ENCODE results near the gene NTM.

The NTM gene

GRCh38 chr11:131867457-131868257 is 497.2 kb downstream of the NTM start:
- CTCF ChIA-PET, result interaction anchor here (0.5 to 3.0 kb wide), 39 partner anchors 9 to 1197 kb away, joined by 3 to 33 read pairs (median 4); no protein-coding TSS in a partner anchor

GRCh38 chr11:131868629-131869507 is 498.5 kb downstream of the NTM start:
- no peak overlapping the region for H3K27ac ChIP-seq (ENCODE audit: extremely low read depth, low read depth, low read length)
- ChIA-PET POLR2A (interaction anchor here (0.6 kb wide), 1 partner anchor 1866 kb away, joined by 7 read pairs; the partner anchor contains the start of gene PRDM10), CTCF (interaction anchor here (0.6 to 3.0 kb wide), 27 partner anchors 12 to 1195 kb away, joined by 3 to 33 read pairs (median 6); no protein-coding TSS in a partner anchor)
- no peaks in the 10 kb centered on the region for H3K36me3 ChIP-seq (ENCODE audit: control insufficient read depth in 2 of 2, insufficient read depth in 1 of 2, low read length in 2 of 2)
- H3K9me3 ChIP-seq (ENCODE audit: control insufficient read depth, insufficient read depth, low read depth, low read length), result no peaks in the 10 kb centered on the region
- H3K4me1 ChIP-seq (ENCODE audit: control insufficient read depth, insufficient read depth, low read length), result no peaks in the 10 kb centered on the region; the same call in 1 of the 2 replicates
- TF ChIP-seq ZNF138 (tag by site-specific recombination; IDR thresholded peaks at IDR 0.05; ENCODE audit: borderline replicate concordance), result no peak
- TF ChIP-seq GFI1B (tag by site-specific recombination; IDR thresholded peaks at IDR 0.05), result no peak
- TF ChIP-seq MYNN (tag by site-specific recombination; IDR thresholded peaks at IDR 0.05; ENCODE audit: borderline replicate concordance), result no peak
- no peak for TF ChIP-seq ZNF639 (tag by site-specific recombination; IDR thresholded peaks at IDR 0.05)
- no peak for TF ChIP-seq SP7 (tag by site-specific recombination; IDR thresholded peaks at IDR 0.05)
- no peak for TF ChIP-seq ZNF549 (tag by site-specific recombination; IDR thresholded peaks at IDR 0.05)
- no peak for TF ChIP-seq BCL11B (tag by site-specific recombination; IDR thresholded peaks at IDR 0.05; ENCODE audit: low read depth)
- no peak for TF ChIP-seq ZNF521 (tag by site-specific recombination; IDR thresholded peaks at IDR 0.05)
- H3K4me3 ChIP-seq (ENCODE audit: low read depth, low read length), result no peak overlapping the region

More at GRCh38 chr11:131867457-131868257, 497.2 kb downstream of the NTM start:
- TF ChIP-seq MZF1 (tag by site-specific recombination; IDR thresholded peaks at IDR 0.05; ENCODE audit: borderline replicate concordance), result no peak
- TF ChIP-seq ZBTB1 (tag by site-specific recombination; IDR thresholded peaks at IDR 0.05), result no peak
- no peak for TF ChIP-seq SCRT2 (tag by site-specific recombination; IDR thresholded peaks at IDR 0.05)
- no peak for TF ChIP-seq ELK4 (IDR thresholded peaks at IDR 0.05; ENCODE audit: borderline replicate concordance, low read depth, low read length)
- peak; percentile 67 for TF ChIP-seq ZNF654 (tag by site-specific recombination; IDR thresholded peaks at IDR 0.05; ENCODE audit: low read depth)
- TF ChIP-seq ZBTB17 (tag by site-specific recombination; IDR thresholded peaks at IDR 0.05), result no peak
- TF ChIP-seq ZNF341 (tag by site-specific recombination; IDR thresholded peaks at IDR 0.05; ENCODE audit: low read depth), result 0 out of 2 replicates have a peak, but pooled peaks have one; percentile 19
- no peak for TF ChIP-seq ZNF558 (tag by site-specific recombination; IDR thresholded peaks at IDR 0.05)
- no peak; the same call in 1 of the 2 replicates for TF ChIP-seq ZNF239 (tag by site-specific recombination; IDR thresholded peaks at IDR 0.05)
- TF ChIP-seq ZNF248 (tag by site-specific recombination; IDR thresholded peaks at IDR 0.05), result no peak
- TF ChIP-seq CTCF (tag by site-specific recombination; IDR thresholded peaks at IDR 0.05), result peak; percentile 65; the same call in 1 of the 2 replicates
- peak; percentile 87 for TF ChIP-seq ZSCAN4 (tag by site-specific recombination; IDR thresholded peaks at IDR 0.05)
- H3K4me3 ChIP-seq (ENCODE audit: low read depth, low read length), result no peak overlapping the region
- no peaks in the 10 kb centered on the region for H3K9me3 ChIP-seq (ENCODE audit: control insufficient read depth, insufficient read depth, low read depth, low read length)
- no peak overlapping the region for H3K27ac ChIP-seq (ENCODE audit: extremely low read depth, low read depth, low read length)
- H3K4me1 ChIP-seq (ENCODE audit: control insufficient read depth, insufficient read depth, low read length), result no peaks in the 10 kb centered on the region; the same call in 1 of the 2 replicates
- H3K36me3 ChIP-seq (ENCODE audit: control insufficient read depth in 2 of 2, insufficient read depth in 1 of 2, low read length in 2 of 2), result no peaks in the 10 kb centered on the region
- POLR2A ChIA-PET, result no interaction called here

Measured in HEK293 (cell line).